Keratinocyte (primary cell): Measurements from ENCODE around the gene CTCF.

Experiments used
- CTCF ChIP-seq, 3 experiments: IDR thresholded peaks in 1 of 3; conservative IDR thresholded peaks in 1 of 3; optimal IDR thresholded peaks in 1 of 3; 2 replicates in 2 of 3; 3 replicates in 1 of 3; pipeline versions ENCODE3 to v1.5.1; 2011; ENCODE audit warnings: low read length in 3 of 3, mild to moderate bottlenecking in 3 of 3, moderate library complexity in 2 of 3, control low read depth in 1 of 3, inconsistent platforms in 1 of 3; ENCODE audit not compliant: insufficient read depth in 2 of 3; ENCODE audit errors: extremely low read depth in 1 of 3
- EZH2 ChIP-seq: IDR thresholded peaks from one replicate; pipeline ENCODE4 v1.6.1; 2012; ENCODE audit warnings: inconsistent platforms, mild to moderate bottlenecking, low read length, moderate library complexity

GRCh38 chr16:67648088-67648763 is 85.9 kb downstream of the CTCF start:
- TF ChIP-seq EZH2 (peak; percentile 69), CTCF (optimal IDR thresholded peaks at IDR 0.05 in 1 of 3, IDR thresholded peaks at IDR 0.05 in 1 of 3, conservative IDR thresholded peaks at IDR 0.05 in 1 of 3; ENCODE audit: extremely low read depth in 1 of 3, insufficient read depth in 2 of 3, low read length in 3 of 3) (no peak)
